ENCODE results near the gene CBARP. TPM values are rescaled to one million over a fixed set of nuclear protein-coding genes. Genes with fewer than 3 reads are reported as not detected.

The CBARP gene
- total and polyA plus RNA-seq, 2 of the 13 experiments (the other 11 are each of a cell fraction or from before 2014, with no cell fraction given), result 1.2 to 1.4 TPM

DNA sequence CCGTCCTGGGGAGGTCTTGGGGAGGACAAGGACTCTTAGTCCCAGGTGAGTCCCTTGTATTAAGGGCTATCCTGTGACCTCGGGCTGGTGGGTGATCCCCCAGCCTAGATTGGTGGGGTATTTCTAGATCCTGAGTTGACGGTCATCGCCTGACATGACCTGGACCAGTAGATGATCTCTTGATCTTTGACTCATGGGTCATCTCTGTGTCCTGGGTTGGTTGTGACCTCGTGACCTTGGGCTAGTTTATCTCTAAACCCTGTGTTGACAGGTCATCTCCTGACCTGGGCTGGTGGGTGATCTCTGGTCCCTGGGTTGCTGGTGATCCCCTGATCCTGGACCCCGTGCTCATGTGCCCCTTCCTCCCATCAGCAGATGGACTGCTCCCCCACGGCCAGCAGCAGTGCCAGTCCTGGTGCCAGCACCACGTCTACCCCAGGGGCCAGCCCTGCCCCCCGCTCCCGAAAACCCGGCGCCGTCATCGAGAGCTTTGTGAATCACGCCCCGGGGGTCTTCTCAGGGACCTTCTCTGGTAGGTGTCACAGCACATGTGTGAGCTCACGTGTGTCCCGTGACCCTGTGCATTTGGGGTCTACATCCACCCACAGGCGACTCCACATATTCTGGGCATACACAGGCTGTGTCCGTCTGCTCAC, 16.9 kb upstream of the CBARP start (continued):
- TF ChIP-seq, protein P1, sequence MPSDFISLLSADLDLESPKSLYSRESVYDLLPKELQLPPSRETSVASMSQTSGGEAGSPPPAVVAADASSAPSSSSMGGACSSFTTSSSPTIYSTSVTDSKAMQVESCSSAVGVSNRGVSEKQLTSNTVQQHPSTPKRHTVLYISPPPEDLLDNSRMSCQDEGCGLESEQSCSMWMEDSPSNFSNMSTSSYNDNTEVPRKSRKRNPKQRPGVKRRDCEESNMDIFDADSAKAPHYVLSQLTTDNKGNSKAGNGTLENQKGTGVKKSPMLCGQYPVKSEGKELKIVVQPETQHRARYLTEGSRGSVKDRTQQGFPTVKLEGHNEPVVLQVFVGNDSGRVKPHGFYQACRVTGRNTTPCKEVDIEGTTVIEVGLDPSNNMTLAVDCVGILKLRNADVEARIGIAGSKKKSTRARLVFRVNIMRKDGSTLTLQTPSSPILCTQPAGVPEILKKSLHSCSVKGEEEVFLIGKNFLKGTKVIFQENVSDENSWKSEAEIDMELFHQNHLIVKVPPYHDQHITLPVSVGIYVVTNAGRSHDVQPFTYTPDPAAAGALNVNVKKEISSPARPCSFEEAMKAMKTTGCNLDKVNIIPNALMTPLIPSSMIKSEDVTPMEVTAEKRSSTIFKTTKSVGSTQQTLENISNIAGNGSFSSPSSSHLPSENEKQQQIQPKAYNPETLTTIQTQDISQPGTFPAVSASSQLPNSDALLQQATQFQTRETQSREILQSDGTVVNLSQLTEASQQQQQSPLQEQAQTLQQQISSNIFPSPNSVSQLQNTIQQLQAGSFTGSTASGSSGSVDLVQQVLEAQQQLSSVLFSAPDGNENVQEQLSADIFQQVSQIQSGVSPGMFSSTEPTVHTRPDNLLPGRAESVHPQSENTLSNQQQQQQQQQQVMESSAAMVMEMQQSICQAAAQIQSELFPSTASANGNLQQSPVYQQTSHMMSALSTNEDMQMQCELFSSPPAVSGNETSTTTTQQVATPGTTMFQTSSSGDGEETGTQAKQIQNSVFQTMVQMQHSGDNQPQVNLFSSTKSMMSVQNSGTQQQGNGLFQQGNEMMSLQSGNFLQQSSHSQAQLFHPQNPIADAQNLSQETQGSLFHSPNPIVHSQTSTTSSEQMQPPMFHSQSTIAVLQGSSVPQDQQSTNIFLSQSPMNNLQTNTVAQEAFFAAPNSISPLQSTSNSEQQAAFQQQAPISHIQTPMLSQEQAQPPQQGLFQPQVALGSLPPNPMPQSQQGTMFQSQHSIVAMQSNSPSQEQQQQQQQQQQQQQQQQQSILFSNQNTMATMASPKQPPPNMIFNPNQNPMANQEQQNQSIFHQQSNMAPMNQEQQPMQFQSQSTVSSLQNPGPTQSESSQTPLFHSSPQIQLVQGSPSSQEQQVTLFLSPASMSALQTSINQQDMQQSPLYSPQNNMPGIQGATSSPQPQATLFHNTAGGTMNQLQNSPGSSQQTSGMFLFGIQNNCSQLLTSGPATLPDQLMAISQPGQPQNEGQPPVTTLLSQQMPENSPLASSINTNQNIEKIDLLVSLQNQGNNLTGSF (CRISPR knock-in tag; IDR thresholded peaks at IDR 0.05), result no peak
- TF ChIP-seq, protein P2, sequence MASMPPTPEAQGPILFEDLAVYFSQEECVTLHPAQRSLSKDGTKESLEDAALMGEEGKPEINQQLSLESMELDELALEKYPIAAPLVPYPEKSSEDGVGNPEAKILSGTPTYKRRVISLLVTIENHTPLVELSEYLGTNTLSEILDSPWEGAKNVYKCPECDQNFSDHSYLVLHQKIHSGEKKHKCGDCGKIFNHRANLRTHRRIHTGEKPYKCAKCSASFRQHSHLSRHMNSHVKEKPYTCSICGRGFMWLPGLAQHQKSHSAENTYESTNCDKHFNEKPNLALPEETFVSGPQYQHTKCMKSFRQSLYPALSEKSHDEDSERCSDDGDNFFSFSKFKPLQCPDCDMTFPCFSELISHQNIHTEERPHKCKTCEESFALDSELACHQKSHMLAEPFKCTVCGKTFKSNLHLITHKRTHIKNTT (CRISPR knock-in tag; IDR thresholded peaks at IDR 0.05), result no peak
- TF ChIP-seq, protein P3, sequence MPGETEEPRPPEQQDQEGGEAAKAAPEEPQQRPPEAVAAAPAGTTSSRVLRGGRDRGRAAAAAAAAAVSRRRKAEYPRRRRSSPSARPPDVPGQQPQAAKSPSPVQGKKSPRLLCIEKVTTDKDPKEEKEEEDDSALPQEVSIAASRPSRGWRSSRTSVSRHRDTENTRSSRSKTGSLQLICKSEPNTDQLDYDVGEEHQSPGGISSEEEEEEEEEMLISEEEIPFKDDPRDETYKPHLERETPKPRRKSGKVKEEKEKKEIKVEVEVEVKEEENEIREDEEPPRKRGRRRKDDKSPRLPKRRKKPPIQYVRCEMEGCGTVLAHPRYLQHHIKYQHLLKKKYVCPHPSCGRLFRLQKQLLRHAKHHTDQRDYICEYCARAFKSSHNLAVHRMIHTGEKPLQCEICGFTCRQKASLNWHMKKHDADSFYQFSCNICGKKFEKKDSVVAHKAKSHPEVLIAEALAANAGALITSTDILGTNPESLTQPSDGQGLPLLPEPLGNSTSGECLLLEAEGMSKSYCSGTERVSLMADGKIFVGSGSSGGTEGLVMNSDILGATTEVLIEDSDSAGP (CRISPR knock-in tag; IDR thresholded peaks at IDR 0.05; ENCODE audit: borderline replicate concordance), result no peak
- TF ChIP-seq HNRNPUL1 (IDR thresholded peaks at IDR 0.05; ENCODE audit: low read depth, low read length) (no peak), ZNF17 (CRISPR knock-in tag; IDR thresholded peaks at IDR 0.05) (no peak), HDAC1 (CRISPR knock-in tag; IDR thresholded peaks at IDR 0.05) (peak; percentile 86), ZNF720 (CRISPR knock-in tag; IDR thresholded peaks at IDR 0.05) (no peak), ZNF33B (CRISPR knock-in tag; IDR thresholded peaks at IDR 0.05) (no peak), ZNF383 (CRISPR knock-in tag; IDR thresholded peaks at IDR 0.05; ENCODE audit: borderline replicate concordance) (no peak), ZNF232 (CRISPR knock-in tag; IDR thresholded peaks at IDR 0.05; ENCODE audit: borderline replicate concordance) (no peak)
- TF ChIP-seq, protein P4, sequence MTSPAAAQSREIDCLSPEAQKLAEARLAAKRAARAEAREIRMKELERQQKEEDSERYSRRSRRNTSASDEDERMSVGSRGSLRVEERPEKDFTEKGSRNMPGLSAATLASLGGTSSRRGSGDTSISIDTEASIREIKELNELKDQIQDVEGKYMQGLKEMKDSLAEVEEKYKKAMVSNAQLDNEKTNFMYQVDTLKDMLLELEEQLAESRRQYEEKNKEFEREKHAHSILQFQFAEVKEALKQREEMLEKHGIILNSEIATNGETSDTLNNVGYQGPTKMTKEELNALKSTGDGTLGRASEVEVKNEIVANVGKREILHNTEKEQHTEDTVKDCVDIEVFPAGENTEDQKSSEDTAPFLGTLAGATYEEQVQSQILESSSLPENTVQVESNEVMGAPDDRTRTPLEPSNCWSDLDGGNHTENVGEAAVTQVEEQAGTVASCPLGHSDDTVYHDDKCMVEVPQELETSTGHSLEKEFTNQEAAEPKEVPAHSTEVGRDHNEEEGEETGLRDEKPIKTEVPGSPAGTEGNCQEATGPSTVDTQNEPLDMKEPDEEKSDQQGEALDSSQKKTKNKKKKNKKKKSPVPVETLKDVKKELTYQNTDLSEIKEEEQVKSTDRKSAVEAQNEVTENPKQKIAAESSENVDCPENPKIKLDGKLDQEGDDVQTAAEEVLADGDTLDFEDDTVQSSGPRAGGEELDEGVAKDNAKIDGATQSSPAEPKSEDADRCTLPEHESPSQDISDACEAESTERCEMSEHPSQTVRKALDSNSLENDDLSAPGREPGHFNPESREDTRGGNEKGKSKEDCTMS (CRISPR knock-in tag; conservative IDR thresholded peaks at IDR 0.05), result no peak
- TF ChIP-seq, protein P5, sequence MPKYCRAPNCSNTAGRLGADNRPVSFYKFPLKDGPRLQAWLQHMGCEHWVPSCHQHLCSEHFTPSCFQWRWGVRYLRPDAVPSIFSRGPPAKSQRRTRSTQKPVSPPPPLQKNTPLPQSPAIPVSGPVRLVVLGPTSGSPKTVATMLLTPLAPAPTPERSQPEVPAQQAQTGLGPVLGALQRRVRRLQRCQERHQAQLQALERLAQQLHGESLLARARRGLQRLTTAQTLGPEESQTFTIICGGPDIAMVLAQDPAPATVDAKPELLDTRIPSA (CRISPR knock-in tag; IDR thresholded peaks at IDR 0.05; ENCODE audit: borderline replicate concordance), result no peak
- TF ChIP-seq, protein P6, sequence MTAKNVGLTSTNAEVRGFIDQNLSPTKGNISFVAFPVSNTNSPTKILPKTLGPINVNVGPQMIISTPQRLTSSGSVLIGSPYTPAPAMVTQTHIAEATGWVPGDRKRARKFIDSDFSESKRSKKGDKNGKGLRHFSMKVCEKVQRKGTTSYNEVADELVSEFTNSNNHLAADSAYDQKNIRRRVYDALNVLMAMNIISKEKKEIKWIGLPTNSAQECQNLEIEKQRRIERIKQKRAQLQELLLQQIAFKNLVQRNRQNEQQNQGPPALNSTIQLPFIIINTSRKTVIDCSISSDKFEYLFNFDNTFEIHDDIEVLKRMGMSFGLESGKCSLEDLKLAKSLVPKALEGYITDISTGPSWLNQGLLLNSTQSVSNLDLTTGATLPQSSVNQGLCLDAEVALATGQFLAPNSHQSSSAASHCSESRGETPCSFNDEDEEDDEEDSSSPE (CRISPR knock-in tag; IDR thresholded peaks at IDR 0.05), result no peak; the same call in 1 of the 2 replicates
- TF ChIP-seq, protein P7, sequence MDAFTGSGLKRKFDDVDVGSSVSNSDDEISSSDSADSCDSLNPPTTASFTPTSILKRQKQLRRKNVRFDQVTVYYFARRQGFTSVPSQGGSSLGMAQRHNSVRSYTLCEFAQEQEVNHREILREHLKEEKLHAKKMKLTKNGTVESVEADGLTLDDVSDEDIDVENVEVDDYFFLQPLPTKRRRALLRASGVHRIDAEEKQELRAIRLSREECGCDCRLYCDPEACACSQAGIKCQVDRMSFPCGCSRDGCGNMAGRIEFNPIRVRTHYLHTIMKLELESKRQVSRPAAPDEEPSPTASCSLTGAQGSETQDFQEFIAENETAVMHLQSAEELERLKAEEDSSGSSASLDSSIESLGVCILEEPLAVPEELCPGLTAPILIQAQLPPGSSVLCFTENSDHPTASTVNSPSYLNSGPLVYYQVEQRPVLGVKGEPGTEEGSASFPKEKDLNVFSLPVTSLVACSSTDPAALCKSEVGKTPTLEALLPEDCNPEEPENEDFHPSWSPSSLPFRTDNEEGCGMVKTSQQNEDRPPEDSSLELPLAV (CRISPR knock-in tag; conservative IDR thresholded peaks at IDR 0.05; ENCODE audit: low read depth), result no peak
